HCT116 (cell line): ENCODE measurements around the gene CYP2D6. TPM values are rescaled to one million over a fixed set of nuclear protein-coding genes. Genes with fewer than 3 reads are reported as not detected.

Experiments
- ATAC-seq: fragments of 200-7000 bp; cut with Tn5 transposase; 2 replicates; pipeline ENCODE4 v1.9.1; 2020; ENCODE audit warnings: mild to moderate bottlenecking, moderate library complexity
- BruUV-seq: library from RNA; stranded (reverse); fragments of 400-500 nt; replicated peaks from 2 replicates; lab custom pipeline; 2021; lab: Mats Ljungman, UMichigan
- CTCF ChIA-PET: fragments of 300-600 bp; sonication (Branson Sonifier 250); formaldehyde crosslinking; loops from one replicate; lab custom pipeline; 2021; ENCODE audit warnings: antibody characterized with exemption; lab: Charles Lee
- POLR2A ChIA-PET: fragments of 300-600, 350-600 bp; sonication (Branson Sonifier 250); formaldehyde crosslinking; loops from one replicate; lab custom pipeline; 2021; ENCODE audit warnings: antibody characterized with exemption; lab: Charles Lee
- RAD21 ChIA-PET, 2 experiments: fragments of 300-600 bp; sonication (Branson Sonifier 250); formaldehyde crosslinking; loops; one replicate each; lab custom pipeline; 2023; ENCODE audit warnings: low total read pairs in 2 of 2; ENCODE audit not compliant: uncharacterized antibody in 2 of 2, unreplicated experiment in 2 of 2, low non-redundant PET in 1 of 2; lab: Charles Lee
- DNase-seq: peaks from one replicate; pipeline ENCODE4 v3.0.0-alpha.2; 2010; ENCODE audit warnings: low read depth, low spot score
- H2AFZ ChIP-seq: fragments of 200-600 bp; shearing (Covaris generic), sonication (generic); 2 replicates; pipeline ENCODE4 v1.6.1; 2017; ENCODE audit warnings: low read depth, mixed run types, mixed read lengths, antibody characterized with exemption, low read length; ENCODE audit not compliant: poor library complexity, severe bottlenecking
- H3K27ac ChIP-seq: 2 replicates; pipeline ENCODE4 v1.5.1; 2012; ENCODE audit warnings: low read depth, low read length
- H3K27me3 ChIP-seq: fragments of 200-600 bp; sonication (generic); 2 replicates; pipeline ENCODE4 v1.6.1; 2016; ENCODE audit warnings: mixed run types, low read length, mixed read lengths; ENCODE audit not compliant: insufficient read depth
- H3K36me3 ChIP-seq, 2 experiments: fragments of 200-500 bp in 1 of 2; fragments of 200-600 bp in 1 of 2; sonication (Bioruptor generic) in 1 of 2; sonication (generic) in 1 of 2; 2 replicates each; pipeline versions ENCODE4 v1.5.1 to v1.6.1; 2014 to 2016; ENCODE audit warnings: low read length in 2 of 2, inconsistent platforms in 1 of 2, mixed read lengths in 1 of 2, mixed run types in 1 of 2; ENCODE audit not compliant: insufficient read depth in 2 of 2, control insufficient read depth in 1 of 2
- H3K4me1 ChIP-seq, 2 experiments: fragments of 200-600 bp in 1 of 2; sonication (generic) in 1 of 2; 2 replicates each; pipeline versions ENCODE4 v1.5.1 to v1.6.1; 2012 to 2017; ENCODE audit warnings: low read length in 2 of 2, inconsistent platforms in 1 of 2, mild to moderate bottlenecking in 1 of 2, mixed read lengths in 1 of 2, mixed run types in 1 of 2, moderate library complexity in 1 of 2; ENCODE audit not compliant: insufficient read depth in 2 of 2, control insufficient read depth in 1 of 2
- H3K4me2 ChIP-seq: fragments of 200-600 bp; sonication (generic); 2 replicates; pipeline ENCODE4 v1.6.1; 2017; ENCODE audit warnings: mixed run types, low read length, mixed read lengths
- H3K4me3 ChIP-seq, 2 experiments: fragments of 200-600 bp in 1 of 2; sonication (generic) in 1 of 2; replicated peaks in 1 of 2; 2 replicates each; pipeline ENCODE4 v1.5.1; 2011 to 2016; ENCODE audit warnings: low read length in 2 of 2, control low read depth in 1 of 2, low read depth in 1 of 2, mild to moderate bottlenecking in 1 of 2, mixed read lengths in 1 of 2, mixed run types in 1 of 2
- H3K79me2 ChIP-seq: fragments of 200-600 bp; sonication (generic); 2 replicates; pipeline ENCODE4 v1.6.1; 2017; ENCODE audit warnings: mild to moderate bottlenecking, mixed run types, low read length, moderate library complexity, mixed read lengths; ENCODE audit not compliant: insufficient read depth
- H3K9ac ChIP-seq: fragments of 200-600 bp; sonication (generic); 2 replicates; pipeline ENCODE4 v1.6.1; 2016; ENCODE audit warnings: low read length, mixed read lengths
- H3K9me2 ChIP-seq: fragments of 200-600 bp; sonication (generic), shearing (Covaris generic); 2 replicates; pipeline ENCODE4 v1.6.1; 2017; ENCODE audit warnings: mixed run types, mild to moderate bottlenecking, moderate library complexity; ENCODE audit not compliant: insufficient read depth
- H3K9me3 ChIP-seq, 2 experiments: fragments of 200-500 bp in 1 of 2; fragments of 200-600 bp in 1 of 2; sonication (Bioruptor generic) in 1 of 2; sonication (generic) in 1 of 2; 2 replicates each; pipeline ENCODE4 v1.6.1; 2014 to 2017; ENCODE audit warnings: low read length in 2 of 2, mixed read lengths in 2 of 2, inconsistent platforms in 1 of 2, low read depth in 1 of 2, mild to moderate bottlenecking in 1 of 2, mixed run types in 1 of 2, moderate library complexity in 1 of 2; ENCODE audit not compliant: control insufficient read depth in 1 of 2, insufficient read depth in 1 of 2
- H4K20me1 ChIP-seq: fragments of 200-600 bp; sonication (generic), shearing (Covaris generic); 2 replicates; pipeline ENCODE4 v1.6.1; 2017; ENCODE audit warnings: mixed run types, mild to moderate bottlenecking, moderate library complexity; ENCODE audit not compliant: insufficient read depth
- CBX3 ChIP-seq: IDR thresholded peaks from 2 replicates; pipeline ENCODE4 v1.6.1; 2012; ENCODE audit warnings: low read depth
- CEBPB ChIP-seq: IDR thresholded peaks from 2 replicates; pipeline ENCODE4 v1.6.1; 2012; ENCODE audit warnings: low read depth
- ELF1 ChIP-seq: IDR thresholded peaks from 2 replicates; pipeline ENCODE4 v1.6.1; 2012; ENCODE audit warnings: low read depth, borderline replicate concordance
- JUND ChIP-seq: IDR thresholded peaks from 2 replicates; pipeline ENCODE4 v1.6.1; 2012
- POLR2A ChIP-seq: IDR thresholded peaks from 2 replicates; pipeline ENCODE4 v1.7.0; 2011; ENCODE audit warnings: borderline replicate concordance; ENCODE audit not compliant: insufficient read depth, insufficient read length; ENCODE audit errors: extremely low read depth
- POLR2AphosphoS5 ChIP-seq: IDR thresholded peaks from 2 replicates; pipeline ENCODE4 v1.6.1; 2011; ENCODE audit warnings: mild to moderate bottlenecking, low read depth, low read length, moderate library complexity
- RAD21 ChIP-seq: IDR thresholded peaks from 2 replicates; pipeline ENCODE4 v1.6.1; 2012; ENCODE audit warnings: low read depth, mild to moderate bottlenecking
- SIN3A ChIP-seq: IDR thresholded peaks from 2 replicates; pipeline ENCODE4 v1.6.1; 2012; ENCODE audit warnings: low read depth
- SP1 ChIP-seq: IDR thresholded peaks from 2 replicates; pipeline ENCODE4 v1.6.1; 2012; ENCODE audit warnings: low read depth
- TCF7L2 ChIP-seq: IDR thresholded peaks from 2 replicates; pipeline ENCODE4 v1.7.0; 2011; ENCODE audit warnings: borderline replicate concordance, inconsistent platforms; ENCODE audit not compliant: insufficient read depth, insufficient read length; ENCODE audit errors: extremely low read depth
- YY1 ChIP-seq: IDR thresholded peaks from 2 replicates; pipeline ENCODE4 v1.6.1; 2011; ENCODE audit warnings: low read length, low read depth, moderate library complexity, mild to moderate bottlenecking; ENCODE audit not compliant: insufficient replicate concordance; ENCODE audit errors: extremely low read depth
- ZFX ChIP-seq: fragments of 450-650 bp; IDR thresholded peaks from 2 replicates; pipeline ENCODE4 v1.6.1; 2017
- ZNF274 ChIP-seq: fragments of 200-500 bp; sonication (Bioruptor generic); IDR thresholded peaks from 2 replicates; pipeline ENCODE4 v1.6.1; 2014; ENCODE audit warnings: mild to moderate bottlenecking, low read depth, low read length, inconsistent platforms
- intact Hi-C: fragments of 100-400 bp; cut with micrococcal nuclease; formaldehyde crosslinking; loops from 2 replicates; pipeline ENCODE4 v1.10.0; 2022
- total RNA-seq: library from RNA; stranded (reverse); gene quantifications from one replicate; pipeline ENCODE4 v1.2.1, GENCODE V29; 2021; ENCODE audit not compliant: unreplicated experiment
- TF ChIP-seq, protein P1 (sequence below): IDR thresholded peaks from 2 replicates; pipeline ENCODE4 v1.6.1; 2012

The CYP2D6 gene
- total RNA-seq, 1 experiment from 2014 or later, result 1.9 TPM

DNA sequence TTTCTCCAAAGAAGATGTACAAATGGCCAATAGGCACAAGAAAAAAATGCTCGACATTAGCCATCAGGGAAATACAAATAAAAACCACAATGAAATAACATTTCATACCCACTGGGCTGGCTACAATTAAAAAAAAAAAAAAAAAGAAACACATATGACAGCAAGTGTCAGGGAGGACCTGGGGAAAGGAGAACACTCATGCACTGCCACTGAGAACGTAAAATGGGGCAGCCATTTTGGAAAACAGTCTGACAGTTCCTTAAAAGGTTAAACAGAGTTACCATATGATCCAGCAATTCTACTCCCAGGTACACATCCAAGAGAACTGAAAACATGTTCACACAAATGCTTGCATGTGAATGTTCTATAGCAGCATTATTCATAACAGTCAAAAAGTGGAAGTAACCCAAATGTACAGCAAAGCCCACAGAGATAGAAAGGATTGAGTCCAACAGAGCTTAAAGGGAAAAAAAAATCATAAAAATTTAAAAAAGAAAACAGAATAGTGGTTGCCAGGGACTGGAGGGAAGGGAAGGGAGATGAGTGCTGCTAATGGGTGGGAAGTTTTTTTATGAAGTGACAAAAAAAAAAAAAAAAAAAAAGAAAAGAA is 48.4 kb upstream of the CYP2D6 start:
- Histone ChIP-seq H4K20me1 (no peaks in the 10 kb centered on the region; the same call in 1 of the 2 replicates), H3K4me2 (no peak overlapping the region), H3K27ac (no peak overlapping the region), H3K9me3 (no peaks in the 10 kb centered on the region), H3K79me2 (peaks cover 56% of the 10 kb centered on the region), H3K27me3 (no peaks in the 10 kb centered on the region), H3K9me2 (no peaks in the 10 kb centered on the region), H3K4me1 (no peaks in the 10 kb centered on the region), H3K4me3 (no peak overlapping the region), H3K9ac (no peak overlapping the region), H3K36me3 (peaks cover 4% of the 10 kb centered on the region in 2 experiments; a peak in 1 of 4 replicates), H2AFZ (no peak overlapping the region)
- ChIA-PET RAD21 (no interaction called here), CTCF (interaction anchor here (1.2 kb wide), 1 partner anchor 10 kb away, joined by 3 read pairs; no protein-coding TSS in a partner anchor), POLR2A (no interaction called here)
- no peak for ATAC-seq
- TF ChIP-seq YY1 (no peak), ZFX (no peak), JUND (no peak), SIN3A (no peak), RAD21 (no peak), SP1 (no peak), TCF7L2 (no peak), CEBPB (no peak), ELF1 (no peak), CBX3 (no peak), ZNF274 (no peak), POLR2A (no peak), POLR2AphosphoS5 (no peak)
- TF ChIP-seq, protein P1, sequence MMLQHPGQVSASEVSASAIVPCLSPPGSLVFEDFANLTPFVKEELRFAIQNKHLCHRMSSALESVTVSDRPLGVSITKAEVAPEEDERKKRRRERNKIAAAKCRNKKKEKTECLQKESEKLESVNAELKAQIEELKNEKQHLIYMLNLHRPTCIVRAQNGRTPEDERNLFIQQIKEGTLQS, result no peak
- DNase-seq, result no peak
- intact Hi-C loops, result no loop called here
- BruUV-seq, result TSS peak; percentile 30
